ENCODE data around the gene PDE6D. TPM values are rescaled to one million over a fixed set of nuclear protein-coding genes. Genes with fewer than 3 reads are reported as not detected.

PDE6D gene
- total RNA-seq, 1 donor from 2014 or later = 34.6 TPM

GRCh38 chr2:231706731-231707624 lies 74.1 kb downstream of the PDE6D start:
- H3K27me3 ChIP-seq (ENCODE audit: control insufficient read depth, insufficient read depth, low read length) = no peaks in the 10 kb centered on the region
- DNase-seq (ENCODE audit: low read depth) = peak; percentile 90
- H3K36me3 ChIP-seq (ENCODE audit: control insufficient read depth, insufficient read depth, low read length) = peaks cover 2% of the 10 kb centered on the region
- peak; percentile 95 for TF ChIP-seq CTCF (IDR thresholded peaks at IDR 0.05; ENCODE audit: insufficient read depth, low read length, poor library complexity, severe bottlenecking)
- H3K4me3 ChIP-seq (ENCODE audit: low read depth, low read length) = peak overlapping the region; percentile 88

- Histone ChIP-seq H3K27me3 (ENCODE audit: control insufficient read depth, insufficient read depth, low read length) (no peaks in the 10 kb centered on the region), H3K36me3 (ENCODE audit: control insufficient read depth, insufficient read depth, low read length) (no peaks in the 10 kb centered on the region), H3K4me3 (ENCODE audit: low read depth, low read length) (no peak overlapping the region)
- no peak for TF ChIP-seq CTCF (IDR thresholded peaks at IDR 0.05; ENCODE audit: insufficient read depth, low read length, poor library complexity, severe bottlenecking)
- DNase-seq (ENCODE audit: low read depth) = no peak
Observed at GRCh38 chr2:231704017-231704416, 77.1 kb downstream of the PDE6D start.

GRCh38 chr2:231701456-231702373 lies 79.4 kb downstream of the PDE6D start:
- Histone ChIP-seq H3K36me3 (ENCODE audit: control insufficient read depth, insufficient read depth, low read length) (no peaks in the 10 kb centered on the region), H3K4me3 (ENCODE audit: low read depth, low read length) (no peak overlapping the region), H3K27me3 (ENCODE audit: control insufficient read depth, insufficient read depth, low read length) (no peaks in the 10 kb centered on the region)
- no peak for TF ChIP-seq CTCF (IDR thresholded peaks at IDR 0.05; ENCODE audit: insufficient read depth, low read length, poor library complexity, severe bottlenecking)
- DNase-seq (ENCODE audit: low read depth) = no peak

- Histone ChIP-seq H3K4me3 (ENCODE audit: low read depth, low read length) (no peak overlapping the region), H3K36me3 (ENCODE audit: control insufficient read depth, insufficient read depth, low read length) (no peaks in the 10 kb centered on the region), H3K27me3 (ENCODE audit: control insufficient read depth, insufficient read depth, low read length) (no peaks in the 10 kb centered on the region)
- no peak for TF ChIP-seq CTCF (IDR thresholded peaks at IDR 0.05; ENCODE audit: insufficient read depth, low read length, poor library complexity, severe bottlenecking)
- no peak for DNase-seq (ENCODE audit: low read depth)
Observed at GRCh38 chr2:231699006-231699405, 82.1 kb downstream of the PDE6D start.

GRCh38 chr2:231696004-231696367 lies 85.1 kb downstream of the PDE6D start:
- no peak for DNase-seq (ENCODE audit: low read depth)
- no peaks in the 10 kb centered on the region for H3K36me3 ChIP-seq (ENCODE audit: control insufficient read depth, insufficient read depth, low read length)
- TF ChIP-seq CTCF (IDR thresholded peaks at IDR 0.05; ENCODE audit: insufficient read depth, low read length, poor library complexity, severe bottlenecking) = no peak
- H3K27me3 ChIP-seq (ENCODE audit: control insufficient read depth, insufficient read depth, low read length) = no peaks in the 10 kb centered on the region
- H3K4me3 ChIP-seq (ENCODE audit: low read depth, low read length) = no peak overlapping the region

All from kidney epithelial cell (primary cell).